ENCODE data around the gene ZFYVE28.

- TF ChIP-seq CTCF (IDR thresholded peaks at IDR 0.05) (no peak), POLR2A (IDR thresholded peaks at IDR 0.05) (peak; percentile 69 to 86)
These were observed 4.4 kb downstream of the ZFYVE28 start for GRCh38 chr4:2413821-2414610.

Data from Peyer's patch (tissue), 4 donors.